Right hindlimb (tissue), 1 donor: Measurements from ENCODE around the gene MYO5B.

ENCODE experiments used
- DNase-seq: peaks from one replicate; pipeline ENCODE4 v3.0.0-alpha.2; 2018

MYO5B gene

DNA sequence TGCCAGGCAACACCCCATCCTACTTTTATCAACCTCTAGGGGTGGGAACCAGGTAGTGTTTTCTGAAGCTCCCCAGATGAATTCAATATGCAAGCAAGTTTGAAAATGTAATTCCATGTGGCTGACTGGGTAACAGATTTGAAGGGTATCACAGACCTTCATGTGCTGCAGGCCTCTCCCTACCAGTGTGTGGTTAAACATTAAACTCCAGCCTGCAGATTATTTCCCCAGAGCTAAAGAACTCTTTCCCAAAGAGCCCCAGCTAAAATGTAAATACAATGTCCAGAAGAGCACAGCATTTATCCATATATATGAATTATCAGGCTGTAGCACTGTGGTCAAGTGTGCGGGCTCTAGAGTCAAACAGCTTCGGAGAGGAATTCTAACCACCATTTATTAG lies 134.1 kb downstream of the MYO5B start:
- DNase-seq: no peak

DNA sequence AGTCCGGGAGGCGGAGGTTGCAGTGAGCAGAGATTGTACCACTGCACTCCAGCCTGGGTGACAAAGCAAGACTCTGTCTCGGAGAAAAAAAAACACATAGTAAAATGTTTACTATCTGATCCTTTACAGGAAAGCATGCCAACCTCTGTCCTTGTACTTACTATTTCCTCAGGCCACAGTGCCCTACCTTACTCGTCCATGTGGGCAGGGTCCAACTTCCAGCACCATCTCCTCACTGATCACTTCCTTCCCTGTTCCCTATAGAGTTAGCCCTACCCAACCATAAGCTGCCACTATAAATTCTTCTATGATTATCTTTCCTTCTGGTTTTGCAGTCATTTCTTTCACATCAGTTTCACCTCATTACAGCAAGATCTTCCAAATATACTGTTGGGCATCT lies 136.2 kb downstream of the MYO5B start:
- no peak for DNase-seq

DNA sequence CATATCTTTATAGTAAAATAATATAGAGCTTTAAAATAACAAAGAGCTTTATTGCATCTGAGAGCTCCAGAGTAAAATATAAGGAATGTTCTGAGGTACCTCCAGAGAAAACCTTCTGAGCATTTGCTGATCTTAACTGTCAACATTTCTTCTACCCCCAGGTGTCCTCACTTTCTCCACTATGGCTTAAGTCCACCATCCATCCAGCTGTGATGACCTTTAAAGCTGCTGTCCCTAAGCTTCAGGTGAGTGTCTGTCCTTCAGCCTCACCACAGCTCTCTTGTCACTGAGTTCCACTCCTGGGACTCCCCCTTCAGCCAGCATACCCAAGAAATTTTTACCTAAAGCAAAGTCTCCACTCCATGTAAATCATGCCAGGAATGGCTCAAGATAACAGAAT lies 137.9 kb downstream of the MYO5B start:
- no peak for DNase-seq

DNA sequence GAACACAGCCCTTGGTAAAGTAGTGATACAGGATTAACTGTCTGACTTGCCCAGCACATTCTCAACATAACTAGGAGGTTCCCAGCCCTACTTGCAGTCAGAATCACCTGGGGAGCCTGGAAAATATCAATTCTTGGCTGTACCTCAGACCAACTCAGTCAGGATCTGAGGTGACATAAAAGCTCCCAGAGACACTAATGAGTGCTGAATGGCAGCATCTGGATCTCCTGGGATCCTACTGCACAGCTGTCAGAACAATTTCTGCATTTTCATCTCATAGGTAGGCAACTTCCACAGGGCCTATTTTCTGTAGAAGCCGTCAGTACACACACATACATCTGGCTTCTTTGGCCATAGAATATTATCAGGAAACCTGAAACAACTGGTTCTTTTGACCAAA lies 138.8 kb downstream of the MYO5B start:
- no peak for DNase-seq

DNA sequence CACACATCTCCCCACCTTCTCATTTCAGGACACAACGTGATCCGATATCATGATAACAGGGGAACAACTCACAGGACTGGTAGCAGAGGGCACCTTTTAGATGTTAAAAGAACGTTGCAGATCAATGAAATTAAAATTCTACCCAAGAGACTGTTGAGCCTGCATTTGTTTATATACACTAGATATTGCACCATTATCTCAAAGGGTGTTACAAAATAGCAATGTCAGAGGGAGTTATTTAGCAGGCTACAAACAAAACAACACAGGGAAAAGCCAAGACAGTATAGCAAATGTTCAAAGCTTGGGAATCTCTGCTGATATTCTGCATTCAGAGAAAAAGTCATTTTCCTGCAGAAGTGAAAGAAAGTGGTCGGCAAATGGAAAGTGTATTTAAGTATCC lies 139.5 kb downstream of the MYO5B start:
- DNase-seq: no peak

DNA sequence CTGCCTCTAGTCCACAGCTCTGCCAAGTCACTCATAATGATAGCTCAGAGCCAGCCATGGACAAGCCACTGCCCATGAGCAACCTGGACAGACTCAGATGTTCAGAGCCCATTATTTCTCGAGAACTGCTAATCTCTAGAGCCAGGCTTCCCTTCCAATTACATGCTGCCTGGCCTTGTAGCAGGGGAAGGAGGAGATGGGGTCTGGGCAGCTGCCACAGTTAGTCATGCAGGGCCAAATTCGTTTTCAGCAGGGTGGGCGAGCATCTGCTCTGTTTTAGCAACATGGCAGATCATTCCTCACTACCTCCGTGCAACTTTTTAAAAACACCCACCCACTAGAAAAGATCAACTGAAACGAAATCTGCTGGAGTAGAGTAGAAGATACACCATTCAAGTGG lies 141.8 kb downstream of the MYO5B start:
- no peak for DNase-seq

DNA sequence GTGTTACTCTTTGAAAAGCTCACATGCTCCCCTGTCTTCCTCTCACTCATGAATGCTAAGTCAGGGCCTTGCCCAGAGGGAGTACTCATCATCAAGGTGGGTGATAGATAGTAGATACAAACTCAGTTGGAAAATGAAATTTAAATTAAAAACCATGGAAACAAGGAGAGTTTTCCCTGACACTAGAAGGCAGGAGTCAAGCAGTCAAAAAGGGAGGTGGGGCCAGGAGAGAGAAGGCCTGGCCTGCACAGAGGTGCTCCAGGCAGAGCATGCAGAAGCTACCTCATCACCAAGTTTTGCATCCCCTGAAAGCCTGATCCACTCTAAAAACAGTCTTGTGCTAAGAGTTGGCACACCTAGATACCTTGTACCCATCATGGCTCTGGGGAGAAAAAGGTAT lies 143.7 kb downstream of the MYO5B start:
- DNase-seq: no peak

DNA sequence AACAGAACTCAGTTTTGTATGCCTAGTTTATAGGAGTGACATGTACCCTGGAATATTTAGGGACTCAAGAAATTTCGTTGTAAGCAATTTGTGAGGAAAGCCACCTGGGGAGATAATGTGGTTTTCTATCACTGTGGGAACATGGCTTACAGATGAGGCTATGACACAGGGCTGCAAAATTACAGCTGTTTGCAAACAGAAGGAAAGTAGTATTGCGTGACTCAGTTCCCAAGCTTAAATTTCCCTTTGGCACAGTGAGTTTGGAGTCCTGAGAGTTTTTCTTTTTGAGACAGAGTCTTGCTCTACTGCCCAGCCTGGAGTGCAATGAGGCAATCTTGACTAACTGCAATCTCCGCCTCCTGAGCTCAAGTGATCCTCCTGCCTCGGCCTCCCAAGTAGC lies 149.8 kb downstream of the MYO5B start:
- DNase-seq: no peak

DNA sequence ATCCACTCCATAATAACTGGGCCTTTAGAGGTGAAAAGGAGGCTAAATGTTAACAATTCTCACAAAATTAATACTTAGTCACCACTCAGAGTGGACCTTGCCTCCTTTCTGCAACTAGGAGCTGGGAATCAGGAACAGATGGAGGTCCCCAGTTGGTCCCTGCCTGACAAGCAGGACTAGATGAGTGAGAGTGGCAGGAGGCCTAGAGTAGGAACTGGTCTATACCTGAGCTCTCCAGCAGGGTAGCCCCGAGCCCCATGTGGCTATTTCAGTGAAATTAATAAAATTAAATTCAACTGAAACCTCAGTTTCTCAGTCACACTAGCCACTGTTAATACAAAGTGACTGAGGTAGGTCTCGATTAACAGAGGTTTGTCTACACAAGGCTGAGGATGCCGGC lies 150.5 kb downstream of the MYO5B start:
- DNase-seq: no peak

DNA sequence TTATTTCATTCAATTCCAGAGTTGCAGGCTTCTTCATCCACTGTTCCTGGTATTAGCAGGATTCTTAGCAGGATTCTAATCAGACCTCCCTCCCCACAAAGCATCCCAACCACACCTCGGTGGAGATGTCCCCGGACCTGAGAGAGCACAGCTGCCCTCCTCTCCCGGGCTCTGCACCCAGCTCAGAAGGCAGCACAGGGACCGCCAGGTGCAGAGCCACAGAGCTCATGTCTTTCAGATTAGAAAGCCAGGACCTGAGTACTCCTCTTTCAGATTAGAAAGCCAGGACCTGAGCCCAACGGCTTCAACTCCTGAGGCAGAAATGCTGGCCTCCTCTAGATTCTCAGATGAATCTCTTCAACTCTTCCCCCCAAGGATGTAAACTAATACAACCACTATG lies 152.3 kb downstream of the MYO5B start:
- DNase-seq: no peak

DNA sequence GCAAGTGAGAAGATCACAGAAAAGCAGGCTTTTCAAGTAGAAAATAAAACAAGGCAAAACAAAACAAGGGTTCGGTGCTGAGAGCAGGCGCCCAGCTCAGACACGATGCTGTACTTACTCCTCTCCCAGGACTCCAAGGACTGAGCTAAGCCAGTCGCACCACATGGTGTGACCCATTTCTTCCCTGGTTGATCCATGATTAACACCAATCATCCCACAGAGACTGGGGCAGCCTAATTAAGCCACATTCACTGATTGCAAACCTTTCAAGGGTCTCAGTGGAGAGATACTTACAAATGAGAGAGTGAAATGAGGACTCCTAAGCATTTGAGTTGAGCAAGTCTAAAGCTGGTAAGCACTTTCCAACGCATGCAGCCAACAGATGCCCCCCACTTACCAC lies 155.2 kb downstream of the MYO5B start:
- DNase-seq: no peak

DNA sequence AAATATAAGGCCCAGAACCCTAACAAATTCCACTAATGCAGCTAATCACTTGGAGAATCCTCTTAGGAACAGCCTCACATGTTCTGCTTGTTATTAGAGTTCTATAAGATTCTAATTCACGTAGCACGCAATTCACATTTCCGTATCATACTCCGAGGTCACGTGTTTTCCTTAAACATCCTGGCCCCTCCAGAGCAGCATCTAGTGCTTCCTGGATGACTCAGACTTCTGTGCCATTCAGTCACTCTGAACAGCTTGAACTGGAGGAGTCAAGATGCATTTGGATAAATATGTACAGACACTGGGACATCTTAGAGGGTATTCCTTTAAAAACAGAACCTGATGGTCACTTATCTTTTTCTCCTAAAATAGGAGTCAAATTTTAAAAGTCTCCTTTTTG lies 156.5 kb downstream of the MYO5B start:
- no peak for DNase-seq

DNA sequence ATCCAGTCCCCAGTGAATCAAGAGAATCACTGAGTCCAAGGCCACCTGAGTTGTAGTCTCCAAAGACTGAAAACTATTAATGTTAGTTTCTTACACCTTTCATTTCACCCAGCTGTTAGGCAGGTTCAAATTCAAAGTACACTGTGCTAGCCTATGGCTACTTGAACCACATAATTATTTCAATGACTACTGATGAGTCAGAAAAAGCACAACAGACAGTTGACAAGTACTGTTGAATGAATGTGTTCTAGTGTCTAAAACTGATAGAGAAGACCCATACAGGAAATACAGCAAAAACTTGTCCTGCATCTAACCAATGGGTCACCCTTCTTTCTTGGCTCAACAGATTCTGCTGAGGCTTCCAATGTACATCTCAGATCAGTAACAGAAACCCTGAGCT lies 160.9 kb downstream of the MYO5B start:
- DNase-seq: no peak

DNA sequence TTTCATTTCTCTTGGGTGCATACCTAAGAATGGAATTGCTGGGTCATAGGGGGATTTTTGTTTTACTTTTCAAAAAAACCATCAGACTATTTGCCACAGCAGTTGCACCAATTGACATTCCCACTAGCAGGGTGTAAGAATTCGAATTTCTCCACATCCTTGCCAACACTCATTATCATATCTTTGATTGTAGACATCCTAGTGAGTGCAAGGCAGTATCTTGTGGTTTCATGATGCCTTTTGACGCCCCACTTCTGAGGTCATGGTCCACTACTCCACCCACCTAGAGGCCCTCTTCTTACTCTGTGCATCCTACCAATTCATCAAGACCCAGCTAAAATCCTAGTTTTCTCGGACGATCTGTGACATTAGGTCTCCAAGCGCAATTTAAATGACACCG lies 161.9 kb downstream of the MYO5B start:
- no peak for DNase-seq

DNA sequence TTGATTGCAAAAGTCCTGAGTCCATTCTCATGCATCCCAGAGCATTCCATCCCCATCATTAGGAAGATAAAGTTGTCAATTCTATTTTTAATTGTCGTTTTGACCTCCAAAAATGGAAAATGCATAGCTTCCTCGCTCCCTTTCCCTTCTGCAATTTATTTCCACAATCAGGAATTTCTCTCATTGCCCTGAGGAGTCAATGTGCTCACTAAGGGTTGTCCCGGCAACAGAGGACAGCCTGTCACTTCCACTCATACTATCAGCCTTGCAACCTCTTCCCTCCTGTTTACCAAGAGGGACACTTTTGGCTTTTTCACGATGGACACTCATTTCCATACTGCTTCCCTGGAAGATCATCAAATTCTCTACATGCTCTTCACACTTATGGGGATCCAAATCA lies 164.8 kb downstream of the MYO5B start:
- no peak for DNase-seq

DNA sequence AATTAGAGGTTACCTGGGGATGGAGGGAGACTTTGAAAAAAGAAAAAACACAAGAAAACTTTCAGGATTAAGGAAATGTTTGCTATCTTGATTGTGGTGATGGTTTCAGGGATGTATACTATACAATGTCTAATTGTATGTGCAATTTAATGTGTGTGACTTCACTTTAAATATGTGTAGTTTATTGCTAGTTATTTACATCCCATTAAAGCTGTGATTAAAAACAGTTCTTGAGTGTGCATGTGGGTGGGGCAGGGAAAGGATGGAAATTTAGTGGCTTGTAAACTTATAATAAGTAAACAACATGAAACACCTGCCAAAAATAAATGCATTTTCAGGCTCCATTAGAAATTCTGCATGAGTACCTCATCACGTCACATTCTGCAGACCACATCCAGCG lies 167.0 kb downstream of the MYO5B start:
- no peak for DNase-seq

DNA sequence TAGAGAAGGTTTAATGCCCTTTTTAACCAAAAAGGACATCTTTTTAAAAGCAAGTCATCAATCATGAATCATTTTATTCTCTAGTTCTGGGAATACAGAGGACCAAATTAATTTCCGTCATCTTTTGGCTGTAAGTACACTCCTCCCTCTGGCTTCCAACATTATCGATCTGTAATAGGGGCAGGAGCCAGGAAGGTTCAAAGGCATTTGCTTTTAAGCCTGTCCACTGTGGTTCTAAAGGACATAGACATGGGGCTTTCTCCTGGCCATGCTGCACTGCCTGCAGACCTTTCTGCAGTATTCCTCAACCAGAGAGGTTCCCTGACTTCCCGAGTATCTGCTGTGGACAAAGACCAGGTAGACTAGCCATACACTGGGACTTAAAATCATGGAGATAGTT lies 170.5 kb downstream of the MYO5B start:
- DNase-seq: no peak

DNA sequence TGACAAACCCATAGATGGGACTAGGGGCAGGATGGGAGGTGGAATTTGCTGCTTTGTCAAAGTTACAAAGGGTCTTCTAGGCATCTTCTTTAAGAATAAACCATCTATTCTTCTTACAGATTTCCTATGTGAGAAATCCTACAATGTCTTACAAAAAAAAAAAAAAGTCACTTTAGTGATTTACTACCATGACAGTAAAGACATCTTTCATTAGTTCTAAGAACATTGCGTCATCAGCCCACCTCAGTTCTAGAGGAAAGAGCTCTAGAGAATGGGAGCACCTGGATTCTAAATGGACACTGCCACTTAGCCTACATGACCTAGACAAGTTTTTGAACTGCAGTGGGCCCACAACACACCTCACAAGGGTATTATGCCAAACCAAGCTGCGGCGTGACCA lies 172.0 kb downstream of the MYO5B start:
- DNase-seq: no peak

DNA sequence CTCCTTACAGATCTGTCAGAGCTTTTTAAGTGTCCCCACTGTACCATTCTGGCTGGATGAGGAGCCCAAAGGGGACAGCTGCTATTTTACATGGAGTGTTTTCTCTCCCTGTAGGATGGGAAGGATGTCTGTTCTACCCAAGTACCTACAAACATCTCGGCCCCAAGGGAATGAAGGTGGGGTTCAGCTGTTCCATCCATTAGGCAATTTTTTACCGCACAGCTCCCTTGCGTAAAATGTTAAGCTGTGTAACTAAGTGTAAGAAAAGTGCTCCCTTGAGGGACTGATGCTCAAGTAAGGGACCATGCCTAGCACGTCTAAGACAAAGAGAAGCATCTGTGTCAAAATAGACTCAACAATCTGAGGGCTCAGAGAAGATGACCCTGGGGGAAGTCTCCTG lies 180.3 kb downstream of the MYO5B start:
- DNase-seq: no peak

DNA sequence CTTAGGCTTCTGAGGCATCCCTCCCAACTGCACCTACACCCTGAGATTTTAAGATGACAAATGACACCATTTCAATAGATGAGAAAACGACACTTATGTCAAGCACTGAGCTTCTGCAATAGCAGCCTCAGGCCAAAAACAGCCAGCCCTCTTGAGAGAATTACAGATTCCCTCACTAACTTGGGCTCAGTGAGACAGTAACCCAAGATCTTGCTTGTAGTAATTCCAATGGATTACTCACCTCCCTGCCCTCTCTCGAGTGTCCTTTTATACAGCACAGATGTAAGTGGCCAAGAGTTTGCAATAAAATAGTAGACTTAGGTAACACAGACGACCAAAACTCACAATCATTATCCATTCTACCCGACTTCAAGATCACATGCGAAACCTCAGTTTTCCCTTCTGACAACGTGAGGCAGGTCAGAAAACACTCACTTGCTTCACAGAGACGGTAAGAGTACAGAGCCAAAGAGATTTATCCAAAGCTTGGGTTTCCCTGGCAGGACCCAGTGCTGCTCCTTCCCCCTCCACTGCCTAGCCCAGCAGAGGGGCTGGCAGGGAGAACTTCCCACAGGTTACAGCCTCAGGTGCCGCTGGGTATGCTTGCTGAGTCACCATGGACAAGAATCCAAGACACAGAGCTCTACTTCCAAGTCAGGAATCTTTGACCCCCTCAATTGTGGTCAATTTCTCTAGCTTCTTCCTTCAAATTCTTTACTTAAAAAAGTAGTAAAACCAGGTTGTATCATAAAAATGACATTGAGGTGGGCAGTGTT lies 181.4 kb downstream of the MYO5B start:
- no peak for DNase-seq

DNA sequence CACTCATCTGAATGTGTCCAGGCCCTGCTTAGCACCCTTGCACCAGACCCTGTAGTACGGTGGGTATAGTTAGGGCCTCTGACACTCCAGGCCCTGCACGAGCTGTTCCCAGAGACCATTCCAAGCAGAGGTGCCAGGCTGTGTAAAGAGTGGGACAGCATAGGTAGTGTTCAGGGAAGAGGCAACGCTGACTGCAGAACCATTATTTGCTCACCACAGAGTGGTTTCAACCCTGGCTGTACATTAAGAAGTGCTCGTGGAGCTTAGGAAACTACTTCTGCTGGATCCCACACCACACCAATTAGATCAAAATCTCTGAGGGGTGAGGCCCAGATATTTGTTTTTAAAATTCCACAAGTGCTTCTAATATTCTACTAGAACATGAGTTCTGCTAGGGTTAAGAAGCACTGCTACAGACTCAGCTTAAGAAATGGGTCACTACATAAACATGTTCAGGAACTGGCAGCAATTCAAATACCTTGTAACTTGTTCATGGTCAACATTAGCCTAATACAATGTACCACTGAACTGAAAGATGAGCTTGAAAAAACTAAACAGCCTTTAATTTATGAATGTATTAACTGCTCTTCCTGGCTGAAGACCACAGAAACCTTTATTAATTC lies 183.0 kb downstream of the MYO5B start:
- DNase-seq: no peak

DNA sequence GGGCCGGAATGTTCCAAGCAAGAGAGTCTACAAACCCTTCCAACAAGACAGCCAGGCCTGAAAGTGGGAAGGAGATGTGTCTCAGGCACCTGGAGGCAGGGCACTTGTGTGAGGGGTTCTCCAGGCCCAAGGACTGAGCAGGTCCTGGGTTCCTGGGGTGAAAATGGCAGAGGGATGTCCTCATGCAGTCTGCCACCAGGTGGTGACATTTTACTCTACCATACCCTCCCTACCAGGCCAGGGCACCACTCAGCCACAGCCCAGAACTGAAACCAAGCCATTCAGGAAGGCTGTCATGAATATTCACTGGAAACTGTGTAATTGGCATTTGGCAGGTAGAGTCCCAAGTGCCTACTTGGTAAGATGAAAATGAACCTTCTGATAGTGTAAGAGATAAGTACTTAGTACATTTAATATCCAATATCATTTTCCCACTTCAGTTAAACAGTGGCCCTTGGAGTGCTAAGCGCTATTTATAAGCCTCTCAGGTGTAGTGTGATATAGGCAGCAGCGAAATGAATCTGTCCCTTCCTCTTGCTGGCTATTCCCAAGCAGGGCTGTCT lies 185.1 kb downstream of the MYO5B start:
- DNase-seq: no peak

DNA sequence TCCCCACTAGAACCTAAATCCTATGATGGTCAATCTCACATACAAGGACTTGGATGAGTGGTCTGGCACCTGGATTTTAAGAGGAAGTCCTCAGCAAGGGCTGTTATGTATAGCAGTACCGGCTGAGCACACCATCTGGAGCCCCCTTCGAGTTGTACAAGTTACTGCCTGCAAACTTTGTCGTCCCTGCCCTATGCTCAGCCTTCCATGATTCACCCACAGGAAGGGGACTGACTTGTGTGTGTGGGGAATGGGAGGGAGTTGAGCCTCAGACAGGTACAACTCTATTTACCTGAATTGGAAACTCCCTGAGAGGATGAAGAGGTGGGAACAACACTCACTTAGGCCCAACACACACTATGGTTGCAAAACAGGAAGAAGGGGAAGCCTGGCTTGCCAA lies 186.6 kb downstream of the MYO5B start:
- no peak for DNase-seq

DNA sequence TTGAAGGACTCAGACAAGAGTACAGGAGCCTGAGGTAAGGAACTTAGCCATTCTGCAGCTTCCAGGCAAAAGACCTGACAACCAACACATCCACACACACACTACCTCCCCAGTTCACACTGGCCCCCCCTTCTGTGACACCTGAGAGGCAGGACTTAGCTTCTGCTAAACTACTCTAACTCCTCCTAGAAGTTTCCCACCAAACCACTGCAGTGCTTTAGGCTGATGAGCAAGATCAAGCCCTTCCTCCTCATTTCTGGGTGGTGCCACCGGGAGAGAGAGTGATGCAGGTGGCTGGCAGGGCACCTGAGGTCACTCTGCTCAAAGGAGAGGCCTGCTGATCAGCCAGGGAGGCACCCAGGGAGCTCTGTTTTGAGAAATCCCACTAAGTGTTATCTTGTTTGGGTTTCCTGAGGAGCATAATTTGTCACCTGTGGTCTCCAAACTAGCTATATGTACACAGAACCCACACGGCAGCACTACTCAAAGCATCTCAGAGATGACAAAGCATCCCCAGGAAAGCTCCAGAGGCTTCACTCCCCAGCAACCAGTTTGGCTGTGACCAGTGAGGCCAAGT lies 188.4 kb downstream of the MYO5B start:
- DNase-seq: no peak
